Naive B cell (primary cell): ENCODE results near the gene BMPER. TPM values are rescaled to one million over a fixed set of nuclear protein-coding genes. Genes with fewer than 3 reads are reported as not detected.

Experiments used
- ATAC-seq, 2 donors: fragments of 150-1000 bp; cut with Tn5 transposase; 2 replicates each; pipeline ENCODE4 v1.10.0; 2021; ENCODE audit warnings: low read depth in 2 of 2, mild to moderate bottlenecking in 2 of 2, moderate library complexity in 2 of 2
- DNase-seq: peaks from one replicate; pipeline ENCODE4 v3.0.0; 2022
- H3K27ac Mint-ChIP-seq, 6 donors: one replicate each; pipeline ENCODE4 v1.8.0; 2020 to 2022; ENCODE audit warnings: mild to moderate bottlenecking in 6 of 6, mixed read lengths in 6 of 6, moderate library complexity in 5 of 6, inconsistent platforms in 2 of 6
- H3K27me3 Mint-ChIP-seq, 3 donors: one replicate each; pipeline ENCODE4 v1.8.0; 2021 to 2022; ENCODE audit warnings: mixed read lengths in 3 of 3, mild to moderate bottlenecking in 1 of 3
- H3K36me3 Mint-ChIP-seq, 2 donors: one replicate each; pipeline ENCODE4 v1.8.0; 2020 to 2022; ENCODE audit warnings: mixed read lengths in 2 of 2, inconsistent platforms in 1 of 2, mild to moderate bottlenecking in 1 of 2
- H3K4me1 Mint-ChIP-seq, 3 donors: one replicate each; pipeline ENCODE4 v1.8.0; 2020 to 2022; ENCODE audit warnings: mixed read lengths in 3 of 3, inconsistent platforms in 1 of 3, mild to moderate bottlenecking in 1 of 3, moderate library complexity in 1 of 3
- H3K4me3 Mint-ChIP-seq, 8 donors: one replicate each; pipeline ENCODE4 v1.8.0; 2020 to 2022; ENCODE audit warnings: mild to moderate bottlenecking in 8 of 8, mixed read lengths in 8 of 8, moderate library complexity in 8 of 8, inconsistent platforms in 2 of 8
- H3K9me3 Mint-ChIP-seq, 7 donors: one replicate each; pipeline ENCODE4 v1.8.0; 2020 to 2022; ENCODE audit warnings: mixed read lengths in 7 of 7, mild to moderate bottlenecking in 5 of 7, inconsistent platforms in 2 of 7, moderate library complexity in 1 of 7
- polyA plus RNA-seq, 6 donors: library from polyadenylated mRNA; unstranded; fragments of 300-500 nt; fragmentation: Illumina TruSeq; gene quantifications; one replicate each; pipeline ENCODE4 v1.2.3, GENCODE V29; 2021; ENCODE audit warnings: low read depth in 6 of 6

Gene BMPER
- polyA plus RNA-seq, 6 donors from 2014 or later, result not detected

- Mint-ChIP-seq H3K4me3 (no peak overlapping the region), H3K9me3 (peaks cover 0 to 12% (median 6%) of the 10 kb centered on the region in 7 donors), H3K36me3 (no peaks in the 10 kb centered on the region), H3K27me3 (peaks cover 0 to 5% (median 0%) of the 10 kb centered on the region in 3 donors), H3K27ac (no peak overlapping the region), H3K4me1 (no peaks in the 10 kb centered on the region)
- no peak for ATAC-seq
- no peak for DNase-seq
These were observed 201.9 kb downstream of the BMPER start for GRCh38 chr7:34107276-34107675.

- H3K27me3 Mint-ChIP-seq, result peaks cover 0 to under 1% (median 0%) of the 10 kb centered on the region in 3 donors
These were observed 202.8 kb downstream of the BMPER start for GRCh38 chr7:34108165-34108564.

GRCh38 chr7:34109936-34110780 is 204.8 kb downstream of the BMPER start:
- Mint-ChIP-seq H3K27me3 (peaks cover 0 to 4% (median 0%) of the 10 kb centered on the region in 3 donors), H3K4me3 (no peak overlapping the region), H3K9me3 (peaks cover 5 to 11% (median 7%) of the 10 kb centered on the region in 7 donors), H3K36me3 (no peaks in the 10 kb centered on the region), H3K4me1 (no peaks in the 10 kb centered on the region), H3K27ac (no peak overlapping the region)
- ATAC-seq (no peak), DNase-seq (no peak)

More at GRCh38 chr7:34108165-34108564, 202.8 kb downstream of the BMPER start:
- H3K27ac Mint-ChIP-seq, result no peak overlapping the region
- H3K36me3 Mint-ChIP-seq, result no peaks in the 10 kb centered on the region
- peaks cover 0 to 6% (median 2%) of the 10 kb centered on the region in 7 donors for H3K9me3 Mint-ChIP-seq
- no peak for ATAC-seq
- no peak for DNase-seq
- no peak overlapping the region for H3K4me3 Mint-ChIP-seq
- no peaks in the 10 kb centered on the region for H3K4me1 Mint-ChIP-seq

- Mint-ChIP-seq H3K4me1 (no peaks in the 10 kb centered on the region), H3K36me3 (no peaks in the 10 kb centered on the region), H3K27ac (no peak overlapping the region), H3K27me3 (peaks cover 0 to 4% (median 0%) of the 10 kb centered on the region in 3 donors), H3K9me3 (peaks cover 8 to 17% (median 11%) of the 10 kb centered on the region in 7 donors), H3K4me3 (no peak overlapping the region)
- DNase-seq (no peak), ATAC-seq (no peak)
These were observed 205.7 kb downstream of the BMPER start for GRCh38 chr7:34111031-34111430.

GRCh38 chr7:34115503-34115902 is 210.2 kb downstream of the BMPER start:
- no peak for ATAC-seq
- DNase-seq, result no peak
- Mint-ChIP-seq H3K4me1 (no peaks in the 10 kb centered on the region), H3K9me3 (peaks cover 7 to 20% (median 12%) of the 10 kb centered on the region in 7 donors), H3K27ac (no peak overlapping the region), H3K27me3 (peaks cover 0 to 4% (median 0%) of the 10 kb centered on the region in 3 donors), H3K4me3 (no peak overlapping the region), H3K36me3 (no peaks in the 10 kb centered on the region)

- Mint-ChIP-seq H3K9me3 (peaks cover 7 to 21% (median 12%) of the 10 kb centered on the region in 7 donors), H3K27me3 (peaks cover 0 to 4% (median 0%) of the 10 kb centered on the region in 3 donors), H3K4me1 (no peaks in the 10 kb centered on the region), H3K36me3 (no peaks in the 10 kb centered on the region), H3K27ac (no peak overlapping the region), H3K4me3 (no peak overlapping the region)
- ATAC-seq (no peak), DNase-seq (no peak)
These were observed 212.2 kb downstream of the BMPER start for GRCh38 chr7:34117573-34117972.

GRCh38 chr7:34121366-34121765 is 216.0 kb downstream of the BMPER start:
- Mint-ChIP-seq H3K27me3 (no peaks in the 10 kb centered on the region), H3K9me3 (peaks cover 5 to 34% (median 21%) of the 10 kb centered on the region in 7 donors)

GRCh38 chr7:34123316-34123715 is 218.0 kb downstream of the BMPER start:
- Mint-ChIP-seq H3K27ac (no peak overlapping the region), H3K9me3 (peaks cover 10 to 43% (median 23%) of the 10 kb centered on the region in 7 donors), H3K27me3 (no peaks in the 10 kb centered on the region), H3K4me1 (no peaks in the 10 kb centered on the region), H3K4me3 (peak overlapping the region in 1 of 8 donors; percentile 42), H3K36me3 (no peaks in the 10 kb centered on the region)
- ATAC-seq (no peak), DNase-seq (no peak)

More at GRCh38 chr7:34121366-34121765, 216.0 kb downstream of the BMPER start:
- no peak for ATAC-seq
- no peaks in the 10 kb centered on the region for H3K36me3 Mint-ChIP-seq
- no peak overlapping the region for H3K4me3 Mint-ChIP-seq
- H3K27ac Mint-ChIP-seq, result no peak overlapping the region
- H3K4me1 Mint-ChIP-seq, result no peaks in the 10 kb centered on the region
- no peak for DNase-seq

- Mint-ChIP-seq H3K9me3 (peaks cover 10 to 40% (median 23%) of the 10 kb centered on the region in 7 donors), H3K36me3 (no peaks in the 10 kb centered on the region), H3K4me3 (no peak overlapping the region), H3K4me1 (no peaks in the 10 kb centered on the region), H3K27ac (no peak overlapping the region), H3K27me3 (no peaks in the 10 kb centered on the region)
- no peak for ATAC-seq
- no peak for DNase-seq
These were observed 219.4 kb downstream of the BMPER start for GRCh38 chr7:34124765-34125164.

- Mint-ChIP-seq H3K27ac (no peak overlapping the region), H3K36me3 (no peaks in the 10 kb centered on the region), H3K27me3 (peaks cover 0 to 5% (median 0%) of the 10 kb centered on the region in 3 donors), H3K9me3 (peaks cover 12 to 37% (median 24%) of the 10 kb centered on the region in 7 donors), H3K4me3 (no peak overlapping the region), H3K4me1 (no peaks in the 10 kb centered on the region)
- DNase-seq, result no peak
- no peak for ATAC-seq
These were observed 223.4 kb downstream of the BMPER start for GRCh38 chr7:34128762-34129161.

GRCh38 chr7:34130558-34131295 is 225.4 kb downstream of the BMPER start:
- no peaks in the 10 kb centered on the region for H3K4me1 Mint-ChIP-seq
- H3K9me3 Mint-ChIP-seq, result peaks cover 9 to 23% (median 12%) of the 10 kb centered on the region in 7 donors
- peaks cover 0 to 5% (median 0%) of the 10 kb centered on the region in 3 donors for H3K27me3 Mint-ChIP-seq
- ATAC-seq, result no peak
- no peaks in the 10 kb centered on the region for H3K36me3 Mint-ChIP-seq
- no peak overlapping the region for H3K4me3 Mint-ChIP-seq
- DNase-seq, result no peak
- no peak overlapping the region for H3K27ac Mint-ChIP-seq

GRCh38 chr7:34131371-34131770 is 226.0 kb downstream of the BMPER start:
- H3K4me1 Mint-ChIP-seq, result no peaks in the 10 kb centered on the region
- peaks cover 0 to 9% (median 0%) of the 10 kb centered on the region in 3 donors for H3K27me3 Mint-ChIP-seq
- H3K9me3 Mint-ChIP-seq, result peaks cover 5 to 18% (median 9%) of the 10 kb centered on the region in 7 donors
- H3K4me3 Mint-ChIP-seq, result no peak overlapping the region
- no peak overlapping the region for H3K27ac Mint-ChIP-seq
- no peaks in the 10 kb centered on the region for H3K36me3 Mint-ChIP-seq
- no peak for ATAC-seq
- DNase-seq, result no peak

GRCh38 chr7:34133356-34133982 is 228.1 kb downstream of the BMPER start:
- DNase-seq (no peak), ATAC-seq (no peak)
- peaks cover 0 to 9% (median 0%) of the 10 kb centered on the region in 3 donors for H3K27me3 Mint-ChIP-seq
- no peaks in the 10 kb centered on the region for H3K36me3 Mint-ChIP-seq
- H3K27ac Mint-ChIP-seq, result no peak overlapping the region
- H3K9me3 Mint-ChIP-seq, result peaks cover 0 to 7% (median 2%) of the 10 kb centered on the region in 7 donors
- H3K4me1 Mint-ChIP-seq, result no peaks in the 10 kb centered on the region
- H3K4me3 Mint-ChIP-seq, result no peak overlapping the region
